Ascending aorta (tissue), 2 donors: ENCODE results near the gene SULT1E1. TPM values are rescaled to one million over a fixed set of nuclear protein-coding genes. Genes with fewer than 3 reads are reported as not detected.

Source experiments
- DNase-seq, 2 donors: peaks; one replicate each; pipeline ENCODE4 v3.0.0-alpha.2; 2019; ENCODE audit warnings: low spot score in 2 of 2
- H3K27ac ChIP-seq, 2 donors: fragments of 200-600 bp; sonication (generic); one replicate each; pipeline ENCODE4 v1.5.1; 2016 to 2017; ENCODE audit warnings: mild to moderate bottlenecking in 1 of 2
- H3K27me3 ChIP-seq: fragments of 200-600 bp; sonication (generic); one replicate; pipeline ENCODE4 v1.5.1; 2017
- H3K36me3 ChIP-seq, 2 donors: fragments of 200-600 bp; sonication (generic); one replicate each; pipeline ENCODE4 v1.5.1; 2016
- H3K4me1 ChIP-seq, 2 donors: fragments of 200-600 bp; sonication (generic); one replicate each; pipeline ENCODE4 v1.5.1; 2016 to 2017; ENCODE audit warnings: mild to moderate bottlenecking in 1 of 2
- H3K4me3 ChIP-seq, 2 donors: fragments of 200-600 bp; sonication (generic); one replicate each; pipeline ENCODE4 v1.5.1; 2016 to 2017; ENCODE audit warnings: mild to moderate bottlenecking in 1 of 2
- H3K9me3 ChIP-seq, 2 donors: fragments of 200-600 bp; sonication (generic); one replicate each; pipeline ENCODE4 v1.5.1; 2016
- intact Hi-C: fragments of 100-400 bp; cut with DNase I; formaldehyde crosslinking; loops from one replicate; pipeline ENCODE4 v1.15.1; 2023
- total RNA-seq: library from RNA; depleted of rRNA; stranded (reverse); fragments of >200 nt; gene quantifications from one replicate; pipeline ENCODE4 v1.1.0, GENCODE V29; 2016
- TF ChIP-seq, protein P1 (sequence below), 3 experiments: fragments of 200-600 bp in 2 of 3; fragments of 450-650 bp in 1 of 3; sonication (generic) in 2 of 3; IDR thresholded peaks; one replicate each; pipeline ENCODE4 v1.5.1; 2016 to 2019; ENCODE audit warnings: antibody characterized with exemption in 3 of 3, mild to moderate bottlenecking in 1 of 3, moderate library complexity in 1 of 3

SULT1E1 gene
- total RNA-seq, 1 donor from 2014 or later: not detected

DNA sequence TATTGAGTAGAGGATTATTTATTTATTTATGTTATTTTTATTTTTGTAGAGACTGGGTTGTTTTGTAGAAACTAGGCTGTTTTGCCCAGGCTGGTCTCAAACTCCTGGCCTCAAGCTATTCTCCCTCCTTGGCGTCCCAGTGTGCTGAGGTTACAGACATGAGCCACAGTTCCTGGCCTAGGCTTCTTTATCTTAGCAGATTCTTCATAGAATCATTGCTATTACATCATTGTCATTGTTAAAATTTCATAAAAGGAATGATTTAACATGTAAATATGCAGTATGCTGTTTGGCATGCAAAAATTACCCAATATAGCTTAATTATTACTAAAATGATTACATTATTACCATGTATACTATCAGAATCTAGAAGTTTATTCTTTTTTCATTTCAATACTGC is 24.2 kb downstream of the SULT1E1 start:
- Histone ChIP-seq H3K36me3 (no peaks in the 10 kb centered on the region), H3K27ac (no peak overlapping the region), H3K9me3 (no peaks in the 10 kb centered on the region), H3K4me3 (no peak overlapping the region), H3K27me3 (no peaks in the 10 kb centered on the region), H3K4me1 (no peaks in the 10 kb centered on the region)
- TF ChIP-seq, protein P1, sequence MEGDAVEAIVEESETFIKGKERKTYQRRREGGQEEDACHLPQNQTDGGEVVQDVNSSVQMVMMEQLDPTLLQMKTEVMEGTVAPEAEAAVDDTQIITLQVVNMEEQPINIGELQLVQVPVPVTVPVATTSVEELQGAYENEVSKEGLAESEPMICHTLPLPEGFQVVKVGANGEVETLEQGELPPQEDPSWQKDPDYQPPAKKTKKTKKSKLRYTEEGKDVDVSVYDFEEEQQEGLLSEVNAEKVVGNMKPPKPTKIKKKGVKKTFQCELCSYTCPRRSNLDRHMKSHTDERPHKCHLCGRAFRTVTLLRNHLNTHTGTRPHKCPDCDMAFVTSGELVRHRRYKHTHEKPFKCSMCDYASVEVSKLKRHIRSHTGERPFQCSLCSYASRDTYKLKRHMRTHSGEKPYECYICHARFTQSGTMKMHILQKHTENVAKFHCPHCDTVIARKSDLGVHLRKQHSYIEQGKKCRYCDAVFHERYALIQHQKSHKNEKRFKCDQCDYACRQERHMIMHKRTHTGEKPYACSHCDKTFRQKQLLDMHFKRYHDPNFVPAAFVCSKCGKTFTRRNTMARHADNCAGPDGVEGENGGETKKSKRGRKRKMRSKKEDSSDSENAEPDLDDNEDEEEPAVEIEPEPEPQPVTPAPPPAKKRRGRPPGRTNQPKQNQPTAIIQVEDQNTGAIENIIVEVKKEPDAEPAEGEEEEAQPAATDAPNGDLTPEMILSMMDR (IDR thresholded peaks at IDR 0.05): no peak
- intact Hi-C loops: no loop called here
- no peak for DNase-seq

DNA sequence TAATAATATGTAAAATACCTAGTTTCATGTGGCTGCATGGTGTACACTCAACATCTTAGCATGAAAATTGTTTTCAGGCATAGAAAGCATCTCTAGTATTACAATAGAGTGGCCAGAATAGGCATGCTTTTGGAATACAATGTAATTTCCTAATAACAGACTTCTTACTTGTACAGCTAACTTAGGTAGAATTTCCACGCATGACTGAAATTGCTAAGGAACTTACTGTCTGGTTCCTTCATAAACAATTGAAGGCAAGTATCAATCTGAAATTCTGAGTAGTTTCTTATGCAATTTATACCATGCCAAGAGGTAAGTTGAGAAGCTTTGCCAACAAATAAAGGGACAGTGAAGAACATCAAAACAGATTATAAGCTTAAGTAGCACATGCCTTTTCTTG is 26.7 kb downstream of the SULT1E1 start:
- Histone ChIP-seq H3K9me3 (no peaks in the 10 kb centered on the region), H3K27me3 (no peaks in the 10 kb centered on the region), H3K36me3 (no peaks in the 10 kb centered on the region), H3K27ac (no peak overlapping the region), H3K4me1 (no peaks in the 10 kb centered on the region), H3K4me3 (no peak overlapping the region)
- TF ChIP-seq, protein P1 (IDR thresholded peaks at IDR 0.05): no peak
- intact Hi-C loops: no loop called here
- no peak for DNase-seq

DNA sequence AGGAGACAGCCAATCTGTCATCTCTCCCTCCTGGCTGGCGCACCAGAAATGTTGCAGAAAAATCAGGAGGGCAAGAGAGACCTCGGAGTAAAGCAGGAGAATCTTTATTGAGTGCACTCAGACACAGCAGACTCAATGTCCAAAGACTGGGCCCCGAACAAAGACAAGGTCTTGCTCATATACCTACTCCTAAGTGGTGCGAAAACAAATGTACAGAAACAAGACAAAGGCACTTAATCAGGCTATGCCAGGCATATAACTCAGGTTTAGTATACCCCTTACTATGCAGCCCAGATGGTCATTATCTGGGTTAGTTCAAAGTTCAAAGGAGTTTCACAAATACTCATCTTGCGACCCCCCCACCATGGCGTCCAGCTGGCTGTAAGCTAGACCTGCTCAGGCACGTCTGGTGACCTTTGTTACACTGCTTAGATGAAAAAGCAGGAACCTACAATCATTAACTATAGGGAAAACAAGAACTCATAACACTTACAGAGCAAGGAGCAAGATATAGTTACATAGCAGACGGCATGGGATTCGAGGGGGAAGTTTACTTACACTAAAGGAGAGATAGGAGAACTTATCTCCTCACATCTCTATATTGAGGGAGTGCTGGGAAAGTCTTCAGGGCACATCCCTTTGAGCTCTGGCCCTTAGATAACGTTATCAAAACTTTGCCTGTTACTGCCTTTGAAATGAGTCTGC is 27.5 kb downstream of the SULT1E1 start:
- DNase-seq: no peak
- no peaks in the 10 kb centered on the region for H3K9me3 ChIP-seq
- no peaks in the 10 kb centered on the region for H3K4me1 ChIP-seq
- no peaks in the 10 kb centered on the region for H3K27me3 ChIP-seq
- H3K4me3 ChIP-seq: no peak overlapping the region
- H3K36me3 ChIP-seq: no peaks in the 10 kb centered on the region
- no peak overlapping the region for H3K27ac ChIP-seq
- TF ChIP-seq, protein P1 (IDR thresholded peaks at IDR 0.05): no peak
- intact Hi-C loops: no loop called here

DNA sequence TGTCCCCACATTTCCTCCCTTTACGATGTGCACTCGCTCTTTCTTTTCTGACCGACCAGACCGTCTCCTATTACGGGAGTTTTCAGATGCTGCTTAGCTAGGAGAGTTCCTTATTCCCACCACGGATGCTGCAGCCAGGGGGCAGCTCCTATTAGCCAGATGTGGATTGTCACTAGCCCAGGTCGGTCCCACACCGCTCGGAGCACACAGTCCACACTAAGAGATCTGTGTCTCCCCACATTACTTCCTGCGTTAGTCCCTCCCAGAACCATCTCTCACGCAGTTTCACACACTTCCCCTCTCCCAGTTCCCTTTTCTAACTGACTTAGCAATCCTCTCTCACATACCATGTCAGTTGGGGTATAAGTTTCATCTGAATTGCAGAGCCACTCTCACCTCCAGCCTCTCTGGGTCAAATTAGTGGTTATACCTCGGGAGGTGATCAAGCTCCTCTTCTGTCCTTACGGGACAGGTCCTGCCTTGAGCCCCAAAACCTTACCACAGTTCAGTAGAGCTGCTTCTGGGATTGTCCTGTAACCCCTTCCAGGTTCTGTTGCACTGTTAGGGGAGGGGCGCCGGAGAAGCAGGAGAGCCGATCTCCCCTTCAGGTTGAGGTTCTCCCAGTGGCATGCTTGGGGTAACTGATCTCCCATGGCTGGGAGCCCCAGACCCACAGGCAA is 28.2 kb downstream of the SULT1E1 start:
- H3K4me3 ChIP-seq: no peak overlapping the region
- H3K9me3 ChIP-seq: no peaks in the 10 kb centered on the region
- H3K27ac ChIP-seq: no peak overlapping the region
- no peaks in the 10 kb centered on the region for H3K36me3 ChIP-seq
- H3K4me1 ChIP-seq: no peaks in the 10 kb centered on the region
- no peak for DNase-seq
- intact Hi-C loops: no loop called here
- TF ChIP-seq, protein P1 (IDR thresholded peaks at IDR 0.05): no peak
- no peaks in the 10 kb centered on the region for H3K27me3 ChIP-seq

DNA sequence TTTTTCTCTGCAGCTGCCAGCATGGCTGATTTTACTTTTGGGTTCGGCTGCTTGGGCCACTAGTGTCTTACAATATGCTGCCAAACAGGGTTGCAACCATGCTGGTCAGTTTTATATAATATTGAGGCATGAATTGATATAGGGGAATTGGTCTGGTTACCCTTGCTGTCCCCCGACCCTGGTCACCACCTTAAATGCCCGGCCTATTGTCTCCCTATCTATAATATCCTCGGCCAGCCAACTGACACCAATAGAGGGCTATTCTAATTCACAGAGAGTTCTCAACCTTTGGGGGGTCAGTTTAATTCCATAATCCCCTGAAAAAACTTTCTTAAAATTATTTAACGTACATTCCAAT is 28.7 kb downstream of the SULT1E1 start:
- TF ChIP-seq, protein P1 (IDR thresholded peaks at IDR 0.05): no peak
- DNase-seq: no peak
- Histone ChIP-seq H3K4me1 (no peaks in the 10 kb centered on the region), H3K36me3 (no peaks in the 10 kb centered on the region), H3K4me3 (no peak overlapping the region), H3K27me3 (no peaks in the 10 kb centered on the region), H3K27ac (no peak overlapping the region), H3K9me3 (no peaks in the 10 kb centered on the region)
- intact Hi-C loops: no loop called here
